A549 treated with AZD2906 at 1 μM for 4 hours (cell line): ENCODE results near the gene ZNF730. TPM values are rescaled to one million over a fixed set of nuclear protein-coding genes. Genes with fewer than 3 reads are reported as not detected.

Source experiments
- total RNA-seq: library from RNA; stranded (reverse); fragments of 200-300 nt; extraction: Qiagen RNA extraction; gene quantifications from 5 replicates; pipeline ENCODE4 v1.2.3, GENCODE V29; 2022

The ZNF730 gene
- total RNA-seq: not detected in 5 replicates

GRCh38 chr19:23116802-23117571 is at the start of gene ZNF730:
Gene ZNF730, plus strand, starts transcription at chr19:23117025. Its CDS starts 149 bp downstream, at chr19:23117174.

Other genes with a start within 250 kb of the ZNF730 start
- gene ZNF728, start 113.8 kb upstream of the ZNF730 start, total RNA-seq: not detected in 5 replicates
- gene ZNF724, start 133.4 kb downstream of the ZNF730 start, total RNA-seq: 0.41 to 1.0 TPM (median 0.63 TPM) in 5 replicates